Transverse colon (tissue), 4 donors: ENCODE results near the gene PLCXD1.

Experiments used
- CTCF ChIP-seq, 5 experiments: fragments of 200-600 bp in 3 of 5; fragments of 450-650 bp in 2 of 5; sonication (generic) in 3 of 5; IDR thresholded peaks; 1 replicate in 2 of 5; 2 replicates in 3 of 5; pipeline ENCODE4 v1.5.1; 2016 to 2017; ENCODE audit warnings: antibody characterized with exemption in 5 of 5, inconsistent platforms in 3 of 5, mild to moderate bottlenecking in 2 of 5, moderate library complexity in 1 of 5
- EP300 ChIP-seq: sonication (generic); formaldehyde crosslinking; IDR thresholded peaks from one replicate; pipeline ENCODE4 v1.6.1; 2017; ENCODE audit warnings: antibody characterized with exemption, low read depth
- POLR2AphosphoS5 ChIP-seq, 3 donors: sonication (generic); formaldehyde crosslinking; IDR thresholded peaks; one replicate each; pipeline ENCODE4 v1.6.1; 2016; ENCODE audit warnings: antibody characterized with exemption in 3 of 3

GRCh38 chrX:335758-336155 is 54.6 kb downstream of the PLCXD1 start:
- no peak for TF ChIP-seq CTCF (IDR thresholded peaks at IDR 0.05)
- TF ChIP-seq POLR2AphosphoS5 (IDR thresholded peaks at IDR 0.05) = no peak
- TF ChIP-seq EP300 = no peak
